Upper lobe of left lung (tissue), 4 donors: Measurements from ENCODE around the gene ALDH3A1.

Experiments used
- POLR2A ChIP-seq, 4 donors: fragments of 450-650 bp; IDR thresholded peaks; one replicate each; pipeline ENCODE4 v1.5.1; 2016 to 2017; ENCODE audit warnings: antibody characterized with exemption in 4 of 4, mild to moderate bottlenecking in 2 of 4
- TF ChIP-seq, protein P1 (sequence below), 6 experiments: fragments of 450-650 bp in 4 of 6; fragments of 200-600 bp in 2 of 6; sonication (generic) in 2 of 6; IDR thresholded peaks; one replicate each; pipeline ENCODE4 v1.5.1; 2016 to 2019; ENCODE audit warnings: antibody characterized with exemption in 6 of 6

DNA sequence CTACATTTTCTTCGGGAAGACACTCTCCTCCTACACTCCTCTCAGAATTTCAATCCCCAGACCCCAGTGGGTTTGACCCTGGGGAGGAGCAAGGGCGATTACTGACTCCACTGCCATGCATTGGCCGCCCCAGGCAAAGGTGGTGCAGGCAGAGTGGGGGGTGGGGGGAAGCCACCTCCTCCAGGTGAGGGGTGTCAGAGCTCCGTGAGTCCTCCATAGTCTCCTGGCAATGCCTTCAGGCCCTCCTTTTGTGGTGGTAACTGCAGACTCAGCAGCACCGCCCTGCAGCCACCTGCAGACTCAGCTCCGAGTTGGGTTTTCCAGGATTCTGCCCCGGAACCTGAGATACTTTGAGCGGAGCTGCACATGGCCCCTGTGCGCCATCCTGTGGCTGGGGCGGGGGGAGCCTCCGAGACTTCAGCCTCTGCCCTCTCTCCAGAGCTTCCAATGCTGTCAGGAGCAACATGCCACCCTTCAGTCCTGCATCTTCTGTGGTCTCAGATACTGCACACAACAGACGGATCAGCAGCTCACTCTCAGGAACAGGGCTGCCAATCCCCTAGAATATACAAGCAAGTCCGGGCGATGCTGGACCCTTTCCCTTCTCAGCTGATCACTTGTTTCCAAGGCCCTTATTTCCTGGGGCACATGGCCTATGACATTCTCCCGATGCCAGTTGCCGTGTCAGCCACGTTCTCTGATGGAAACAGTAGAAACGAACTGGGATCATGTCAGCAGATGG is 29.3 kb downstream of the ALDH3A1 start:
- TF ChIP-seq, protein P1, sequence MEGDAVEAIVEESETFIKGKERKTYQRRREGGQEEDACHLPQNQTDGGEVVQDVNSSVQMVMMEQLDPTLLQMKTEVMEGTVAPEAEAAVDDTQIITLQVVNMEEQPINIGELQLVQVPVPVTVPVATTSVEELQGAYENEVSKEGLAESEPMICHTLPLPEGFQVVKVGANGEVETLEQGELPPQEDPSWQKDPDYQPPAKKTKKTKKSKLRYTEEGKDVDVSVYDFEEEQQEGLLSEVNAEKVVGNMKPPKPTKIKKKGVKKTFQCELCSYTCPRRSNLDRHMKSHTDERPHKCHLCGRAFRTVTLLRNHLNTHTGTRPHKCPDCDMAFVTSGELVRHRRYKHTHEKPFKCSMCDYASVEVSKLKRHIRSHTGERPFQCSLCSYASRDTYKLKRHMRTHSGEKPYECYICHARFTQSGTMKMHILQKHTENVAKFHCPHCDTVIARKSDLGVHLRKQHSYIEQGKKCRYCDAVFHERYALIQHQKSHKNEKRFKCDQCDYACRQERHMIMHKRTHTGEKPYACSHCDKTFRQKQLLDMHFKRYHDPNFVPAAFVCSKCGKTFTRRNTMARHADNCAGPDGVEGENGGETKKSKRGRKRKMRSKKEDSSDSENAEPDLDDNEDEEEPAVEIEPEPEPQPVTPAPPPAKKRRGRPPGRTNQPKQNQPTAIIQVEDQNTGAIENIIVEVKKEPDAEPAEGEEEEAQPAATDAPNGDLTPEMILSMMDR (IDR thresholded peaks at IDR 0.05) = no peak
- TF ChIP-seq POLR2A (IDR thresholded peaks at IDR 0.05) = no peak
